DMS 273 (cell line): ENCODE results near the gene ADRB2.

ENCODE experiments used
- DNase-seq: peaks from one replicate; lab custom pipeline; 2025; ENCODE audit not compliant: unreplicated experiment; lab: John Stamatoyannopoulos, UW

Gene ADRB2

GRCh38 chr5:148805326-148806290 is 20.8 kb upstream of the ADRB2 start:
- DNase-seq: peak; percentile 45

DNA sequence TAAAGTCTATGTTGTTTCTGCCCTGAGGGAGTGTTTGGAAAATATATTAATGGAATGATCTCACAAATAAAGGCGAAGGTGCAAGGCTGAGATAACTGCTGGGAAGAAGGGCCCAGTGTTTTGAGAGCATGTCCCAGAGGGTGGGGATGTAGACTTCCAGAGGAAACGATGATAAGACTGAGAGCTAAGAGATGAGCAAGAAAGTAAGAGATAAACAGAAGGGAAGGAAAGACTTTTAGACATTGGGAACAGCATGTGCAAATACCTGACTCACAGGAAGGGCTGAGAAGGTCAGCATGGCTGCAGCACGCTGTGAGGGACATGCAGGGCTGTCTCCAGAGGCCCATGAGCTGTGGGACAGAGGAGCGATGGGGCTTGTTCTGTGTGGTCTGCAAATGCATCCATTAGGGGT is 19.9 kb upstream of the ADRB2 start:
- no peak for DNase-seq

DNA sequence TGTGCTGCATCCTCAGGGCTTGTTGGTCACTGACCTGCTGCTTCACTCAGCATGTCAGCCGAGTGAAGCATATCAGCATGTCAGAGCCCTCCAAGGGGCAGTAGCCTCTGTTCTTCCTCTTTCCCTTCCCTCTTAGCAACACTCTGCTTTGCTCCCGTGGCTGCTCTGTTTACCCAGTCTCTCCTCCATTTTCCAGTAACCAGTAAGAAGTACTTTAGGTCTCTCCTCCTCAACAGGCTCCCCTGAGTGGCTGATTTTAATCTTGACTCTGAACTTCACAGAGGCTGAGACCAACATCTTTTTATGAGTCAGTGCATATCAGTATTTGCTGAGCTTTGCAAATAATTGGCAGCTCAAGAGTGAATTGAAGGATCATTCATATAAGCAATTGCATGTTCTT is 18.6 kb upstream of the ADRB2 start:
- DNase-seq: no peak

- DNase-seq: peak; percentile 6
Measured at GRCh38 chr5:148808864-148809642, 17.4 kb upstream of the ADRB2 start.

DNA sequence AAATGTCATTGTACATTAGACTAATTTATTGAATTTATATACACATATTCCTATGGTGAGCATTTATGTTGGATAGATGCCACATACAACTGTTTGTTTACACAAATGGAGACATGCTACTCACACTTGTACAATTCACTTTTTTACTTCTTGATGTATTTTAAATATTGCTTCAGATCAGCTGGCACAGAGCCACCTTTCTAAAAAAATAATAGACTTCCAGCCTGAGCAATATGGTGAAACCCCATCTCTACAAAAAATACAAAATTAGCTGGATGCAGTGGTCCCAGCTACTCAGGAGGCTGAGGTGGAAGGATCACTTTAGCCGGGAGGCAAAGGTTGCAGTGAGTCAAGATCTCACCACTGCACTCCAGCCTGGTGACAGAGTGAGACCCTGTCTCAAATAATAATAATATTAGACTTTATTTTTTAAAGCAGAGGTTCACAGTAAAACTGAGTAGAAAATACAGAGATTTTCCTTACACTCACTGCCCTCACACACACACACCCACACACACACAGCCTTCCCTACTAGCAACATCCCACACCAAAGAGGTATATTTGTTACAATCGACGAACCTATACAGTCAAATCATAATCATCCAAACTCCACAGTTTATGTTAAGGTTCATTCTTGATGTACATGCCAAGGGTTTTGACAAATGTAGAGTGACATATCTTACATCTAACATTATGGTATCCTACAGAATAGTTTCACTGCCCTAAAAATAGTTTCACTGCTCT is 16.5 kb upstream of the ADRB2 start:
- DNase-seq: no peak

- no peak for DNase-seq
Measured at GRCh38 chr5:148810823-148811222, 15.6 kb upstream of the ADRB2 start.

DNA sequence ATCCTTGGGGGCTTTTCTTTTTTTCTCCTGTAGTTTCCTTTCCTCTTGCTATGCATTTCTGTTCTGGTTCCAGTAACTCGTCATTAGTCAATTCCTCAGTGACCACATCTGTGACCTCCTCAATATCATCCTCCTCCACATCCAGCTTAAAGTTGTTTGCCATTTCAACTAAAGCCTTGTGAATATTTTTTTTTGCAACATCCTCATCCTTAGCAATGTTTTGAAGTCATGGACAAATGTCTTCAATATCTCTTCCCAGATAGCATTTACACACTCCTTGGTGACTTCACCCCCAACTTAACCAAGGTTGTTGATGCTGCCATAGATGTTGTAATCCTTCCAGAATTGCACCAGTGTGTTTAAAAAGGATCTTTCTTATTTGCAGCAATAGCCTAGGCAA is 14.7 kb upstream of the ADRB2 start:
- no peak for DNase-seq

GRCh38 chr5:148815086-148815485 is 11.3 kb upstream of the ADRB2 start:
- DNase-seq: no peak

DNA sequence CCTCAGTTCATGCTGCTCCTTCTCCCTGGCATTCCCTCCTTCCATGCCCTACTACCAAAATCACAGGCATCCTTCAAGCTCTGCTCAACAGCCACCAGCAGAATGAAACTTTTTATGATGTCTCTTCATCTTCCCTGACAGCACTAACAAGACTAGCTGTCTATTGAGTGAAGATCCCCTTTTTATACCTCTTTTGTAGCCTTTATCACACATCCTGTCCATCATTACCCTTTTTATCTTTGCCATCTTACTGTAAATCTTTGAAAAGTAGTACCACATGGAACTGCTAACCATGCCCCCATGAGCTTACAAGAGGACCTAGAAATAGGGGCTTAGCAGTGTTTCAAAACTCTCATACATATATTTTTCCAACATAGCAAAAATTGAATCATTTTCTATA is 10.8 kb upstream of the ADRB2 start:
- no peak for DNase-seq

- no peak for DNase-seq
Measured at GRCh38 chr5:148816357-148816756, 10.1 kb upstream of the ADRB2 start.

GRCh38 chr5:148816782-148817181 is 9.6 kb upstream of the ADRB2 start:
- DNase-seq: no peak

DNA sequence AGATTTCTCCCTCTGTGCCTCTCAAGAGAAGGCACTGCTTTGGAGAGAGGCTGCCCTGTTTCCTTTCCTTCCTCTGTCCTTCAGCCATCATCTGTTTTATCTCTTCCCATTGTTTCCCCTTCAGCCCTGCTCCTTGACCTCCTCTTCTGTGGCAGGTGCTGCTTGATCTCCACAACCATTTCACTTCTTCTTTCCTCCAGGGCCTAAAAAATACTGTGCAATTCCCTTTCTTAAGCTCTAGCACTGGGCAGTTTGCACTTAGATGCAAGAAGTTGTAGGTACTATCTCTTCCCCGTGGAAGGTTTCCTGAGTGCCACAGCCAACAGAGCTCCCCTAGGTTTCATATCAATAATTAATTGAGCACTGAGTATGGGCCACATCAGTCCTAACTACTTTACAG is 8.8 kb upstream of the ADRB2 start:
- no peak for DNase-seq

GRCh38 chr5:148820461-148821395 is 5.7 kb upstream of the ADRB2 start:
- peak; percentile 42 for DNase-seq

DNA sequence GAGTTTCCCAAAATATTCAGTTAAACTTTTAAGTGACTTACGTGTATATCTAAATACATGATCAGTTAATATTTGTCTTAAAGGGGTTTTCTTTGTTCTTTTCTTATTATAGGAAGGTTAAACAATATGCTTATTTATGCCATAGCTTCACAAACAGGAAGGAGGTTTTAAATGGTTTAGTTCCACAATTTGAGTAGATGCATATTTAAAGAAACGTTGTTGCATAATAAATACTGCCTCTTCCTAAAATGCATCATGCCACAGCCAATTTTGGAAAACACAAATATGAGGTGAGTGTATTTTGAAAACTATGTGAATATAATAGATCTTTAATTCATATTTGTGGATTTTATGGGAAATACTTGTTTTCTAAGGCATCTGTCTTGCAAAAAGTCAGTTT is 2.5 kb upstream of the ADRB2 start:
- DNase-seq: no peak

GRCh38 chr5:148825716-148826052 is 727 bp upstream of the ADRB2 start:
- peak; percentile 54 for DNase-seq

- DNase-seq: no peak
Measured at GRCh38 chr5:148826739-148827070, 294 bp downstream of the ADRB2 start.

GRCh38 chr5:148827723-148828122 is 1.3 kb downstream of the ADRB2 start:
- no peak for DNase-seq

DNA sequence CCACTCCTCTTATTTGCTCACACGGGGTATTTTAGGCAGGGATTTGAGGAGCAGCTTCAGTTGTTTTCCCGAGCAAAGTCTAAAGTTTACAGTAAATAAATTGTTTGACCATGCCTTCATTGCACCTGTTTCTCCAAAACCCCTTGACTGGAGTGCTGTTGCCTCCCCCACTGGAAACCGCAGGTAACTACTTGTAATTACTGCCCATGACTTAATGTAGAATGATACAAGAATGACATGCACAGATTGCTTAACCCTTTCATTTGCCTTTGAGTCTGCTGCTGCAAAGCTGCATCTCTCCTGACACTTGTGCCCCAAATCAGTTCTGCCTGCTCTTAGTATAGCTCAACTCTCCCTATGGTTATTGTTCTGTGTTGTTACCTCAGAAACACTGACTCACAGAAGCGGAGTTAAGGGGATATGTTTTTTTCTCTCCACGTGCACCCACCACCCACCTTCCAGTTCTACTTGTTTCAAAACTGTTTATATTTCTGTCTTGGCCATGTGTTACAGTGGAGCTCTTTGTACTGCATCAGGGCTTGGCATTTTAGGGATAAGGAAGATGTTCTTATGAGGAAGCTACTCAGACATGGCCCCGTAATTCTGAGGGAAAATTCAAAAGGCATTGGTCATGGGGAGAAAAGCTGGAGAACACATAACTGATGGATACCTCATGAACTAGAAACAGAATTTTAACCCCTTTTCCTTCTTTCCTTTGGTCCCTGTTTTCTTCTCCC is 2.3 kb downstream of the ADRB2 start:
- DNase-seq: no peak

DNA sequence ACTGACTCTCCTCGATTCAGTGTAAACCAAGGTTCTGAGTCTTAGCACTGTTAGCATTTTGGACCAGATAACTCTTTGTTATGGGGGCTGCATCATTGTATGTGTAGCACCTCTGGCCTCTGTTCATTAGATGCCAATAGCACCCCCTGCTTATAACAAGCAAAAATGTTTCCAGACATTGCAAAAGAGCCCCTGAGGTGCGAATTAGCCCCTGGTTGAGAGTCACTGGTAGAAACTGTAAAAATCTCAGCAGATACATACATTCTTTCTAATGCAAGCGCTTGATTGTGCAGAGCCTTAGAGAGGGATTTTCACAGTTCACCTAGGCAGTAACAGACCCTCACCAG is 2.8 kb downstream of the ADRB2 start:
- DNase-seq: no peak

- DNase-seq: no peak
Measured at GRCh38 chr5:148829734-148830133, 3.3 kb downstream of the ADRB2 start.
